ENCODE results near the gene LAMB1. TPM values are rescaled to one million over a fixed set of nuclear protein-coding genes. Genes with fewer than 3 reads are reported as not detected.
"Not testable (repeated sequence)": the region's sequence is repeated elsewhere in the genome, so short reads cannot be mapped to it uniquely, and the experiment has no call there.

LAMB1 gene
- total RNA-seq, 1 donor from 2014 or later = 104 TPM

DNA sequence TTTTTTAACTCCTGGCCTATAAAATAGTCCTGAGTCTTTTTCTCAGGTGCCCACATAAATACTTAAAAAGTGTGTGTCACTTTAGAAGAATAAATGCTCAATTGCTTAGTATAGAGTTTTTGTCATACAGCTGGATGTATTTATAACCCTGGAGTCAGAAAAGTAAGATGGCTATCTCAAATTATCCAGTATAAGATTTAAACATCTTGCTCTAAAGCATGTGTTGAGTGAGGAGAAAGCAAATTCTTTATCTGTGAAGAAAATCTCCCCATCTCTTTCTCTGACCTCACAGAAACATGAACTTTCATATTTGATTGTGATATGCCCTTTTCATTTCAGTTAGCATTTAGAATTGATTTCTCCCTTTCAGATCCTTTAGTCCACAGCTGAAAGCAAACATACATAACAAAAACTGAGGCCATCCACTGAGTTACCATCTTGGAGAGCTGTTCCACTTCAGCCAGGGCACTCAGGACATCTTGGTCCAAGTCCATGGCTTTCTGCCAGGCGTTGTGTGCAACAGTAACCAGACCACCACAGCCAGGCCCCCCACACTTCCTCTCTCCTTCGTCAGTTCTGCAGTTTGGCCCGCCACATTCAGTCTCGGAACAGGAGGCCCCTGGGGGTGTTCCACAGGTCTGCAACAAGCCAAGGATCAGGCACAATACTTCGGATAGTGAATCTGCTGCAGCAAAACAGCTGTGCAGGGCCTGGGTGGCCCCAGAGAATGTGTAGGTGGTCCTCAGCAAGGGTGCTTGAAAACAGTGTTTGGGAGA is 71.0 kb downstream of the LAMB1 start:
- H3K9me3 ChIP-seq = no peaks in the 10 kb centered on the region
- peak; percentile 26 for DNase-seq
- intact Hi-C loops (cut with DNase I) = no loop called here
- no peak overlapping the region for H3K27ac ChIP-seq
- ATAC-seq = no peak
- no peak overlapping the region for H3K4me3 ChIP-seq
- H3K4me1 ChIP-seq = peaks cover 7% of the 10 kb centered on the region
- TF ChIP-seq, protein P1, sequence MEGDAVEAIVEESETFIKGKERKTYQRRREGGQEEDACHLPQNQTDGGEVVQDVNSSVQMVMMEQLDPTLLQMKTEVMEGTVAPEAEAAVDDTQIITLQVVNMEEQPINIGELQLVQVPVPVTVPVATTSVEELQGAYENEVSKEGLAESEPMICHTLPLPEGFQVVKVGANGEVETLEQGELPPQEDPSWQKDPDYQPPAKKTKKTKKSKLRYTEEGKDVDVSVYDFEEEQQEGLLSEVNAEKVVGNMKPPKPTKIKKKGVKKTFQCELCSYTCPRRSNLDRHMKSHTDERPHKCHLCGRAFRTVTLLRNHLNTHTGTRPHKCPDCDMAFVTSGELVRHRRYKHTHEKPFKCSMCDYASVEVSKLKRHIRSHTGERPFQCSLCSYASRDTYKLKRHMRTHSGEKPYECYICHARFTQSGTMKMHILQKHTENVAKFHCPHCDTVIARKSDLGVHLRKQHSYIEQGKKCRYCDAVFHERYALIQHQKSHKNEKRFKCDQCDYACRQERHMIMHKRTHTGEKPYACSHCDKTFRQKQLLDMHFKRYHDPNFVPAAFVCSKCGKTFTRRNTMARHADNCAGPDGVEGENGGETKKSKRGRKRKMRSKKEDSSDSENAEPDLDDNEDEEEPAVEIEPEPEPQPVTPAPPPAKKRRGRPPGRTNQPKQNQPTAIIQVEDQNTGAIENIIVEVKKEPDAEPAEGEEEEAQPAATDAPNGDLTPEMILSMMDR (IDR thresholded peaks at IDR 0.05) = no peak
- no peaks in the 10 kb centered on the region for H3K27me3 ChIP-seq (ENCODE audit: low read depth)
- peaks cover 83% of the 10 kb centered on the region for H3K36me3 ChIP-seq

- intact Hi-C loops (cut with DNase I) = no loop called here
- ATAC-seq (no peak), DNase-seq (no peak)
- H3K27ac ChIP-seq = no peak overlapping the region
- H3K36me3 ChIP-seq = peaks cover 99% of the 10 kb centered on the region
- H3K4me3 ChIP-seq = no peak overlapping the region
- TF ChIP-seq, protein P1 (IDR thresholded peaks at IDR 0.05) = no peak
- no peaks in the 10 kb centered on the region for H3K27me3 ChIP-seq (ENCODE audit: low read depth)
- H3K9me3 ChIP-seq = no peaks in the 10 kb centered on the region
- no peaks in the 10 kb centered on the region for H3K4me1 ChIP-seq
Measured at GRCh38 chr7:107926481-107926880, 76.5 kb downstream of the LAMB1 start.

- H3K9me3 ChIP-seq = no peaks in the 10 kb centered on the region
- H3K27me3 ChIP-seq (ENCODE audit: low read depth) = no peaks in the 10 kb centered on the region
- H3K27ac ChIP-seq = no peak overlapping the region
- no peaks in the 10 kb centered on the region for H3K4me1 ChIP-seq
- intact Hi-C loops (cut with DNase I) = no loop called here
- H3K4me3 ChIP-seq = no peak overlapping the region
- TF ChIP-seq, protein P1 (IDR thresholded peaks at IDR 0.05) = no peak
- peak; percentile 57 to 59 for ATAC-seq
- H3K36me3 ChIP-seq = peaks cover 99% of the 10 kb centered on the region
- DNase-seq = no peak
Measured at GRCh38 chr7:107924841-107925504, 78.0 kb downstream of the LAMB1 start.

GRCh38 chr7:107922886-107923285 is 80.1 kb downstream of the LAMB1 start:
- H3K36me3 ChIP-seq = peaks cover 99% of the 10 kb centered on the region
- no peaks in the 10 kb centered on the region for H3K4me1 ChIP-seq
- no peak overlapping the region for H3K27ac ChIP-seq
- H3K4me3 ChIP-seq = no peak overlapping the region
- H3K9me3 ChIP-seq = no peaks in the 10 kb centered on the region
- no peaks in the 10 kb centered on the region for H3K27me3 ChIP-seq (ENCODE audit: low read depth)
- ATAC-seq = no peak
- DNase-seq = no peak
- intact Hi-C loops (cut with DNase I) = no loop called here
- TF ChIP-seq, protein P1 (IDR thresholded peaks at IDR 0.05) = no peak

DNA sequence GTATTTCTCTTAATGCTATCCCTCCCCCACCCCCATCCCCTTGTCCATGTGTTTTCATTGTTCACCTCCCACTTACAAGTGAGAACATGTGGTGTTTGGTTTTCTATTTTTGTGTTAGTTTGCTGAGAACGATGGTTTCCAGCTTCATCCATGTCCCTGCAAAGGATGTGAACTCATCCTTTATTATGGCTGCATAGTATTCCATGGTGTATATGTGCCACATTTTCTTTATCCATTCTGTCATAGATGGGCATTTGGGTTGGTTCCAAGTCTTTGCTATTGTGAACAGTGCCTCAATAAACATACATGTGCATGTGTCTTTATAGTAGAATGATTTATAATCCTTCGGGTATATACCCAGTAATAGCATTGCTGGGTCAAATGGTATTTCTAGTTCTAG is 81.1 kb downstream of the LAMB1 start:
- H3K27ac ChIP-seq; DNase-seq; H3K4me3 ChIP-seq; H3K27me3 ChIP-seq (ENCODE audit: low read depth); H3K4me1 ChIP-seq; ATAC-seq; intact Hi-C loops (cut with DNase I); H3K9me3 ChIP-seq: not testable (repeated sequence)
- peaks cover 99% of the 10 kb centered on the region for H3K36me3 ChIP-seq

Data from lower lobe of right lung (tissue), 2 donors.